CD4-positive, alpha-beta memory T cell (primary cell): ENCODE results near the gene SSR1. TPM values are rescaled to one million over a fixed set of nuclear protein-coding genes. Genes with fewer than 3 reads are reported as not detected.

ENCODE experiments used
- CTCF ChIA-PET: fragments of 350-600 bp; sonication (Branson Sonifier 250); formaldehyde crosslinking; loops from one replicate; lab custom pipeline; 2021; ENCODE audit warnings: inconsistent platforms; ENCODE audit not compliant: partially characterized antibody; lab: Charles Lee
- POLR2A ChIA-PET: fragments of 350-600 bp; sonication (Branson Sonifier 250); formaldehyde crosslinking; loops from one replicate; lab custom pipeline; 2021; ENCODE audit not compliant: partially characterized antibody; lab: Charles Lee
- DNase-seq, 5 donors: peaks; one replicate each; pipeline versions ENCODE4 v3.0.0 to v3.0.0-alpha.2; 2020 to 2022; ENCODE audit warnings: mixed read lengths in 1 of 5
- H3K27ac ChIP-seq: one replicate; pipeline ENCODE4 v1.7.0; 2013; ENCODE audit warnings: low read depth, low read length
- H3K27me3 ChIP-seq: 2 replicates; pipeline ENCODE4 v1.7.0; 2013; ENCODE audit warnings: mild to moderate bottlenecking, low read length, moderate library complexity; ENCODE audit not compliant: insufficient read depth
- H3K36me3 ChIP-seq: 2 replicates; pipeline ENCODE4 v1.7.0; 2013; ENCODE audit warnings: mild to moderate bottlenecking, low read length, moderate library complexity; ENCODE audit not compliant: insufficient read depth
- H3K4me1 ChIP-seq: 2 replicates; pipeline ENCODE4 v1.7.0; 2013; ENCODE audit warnings: mild to moderate bottlenecking, low read length, moderate library complexity; ENCODE audit not compliant: insufficient read depth
- H3K4me3 ChIP-seq, 2 donors: one replicate each; pipeline ENCODE4 v1.7.0; 2013; ENCODE audit warnings: low read length in 2 of 2, mild to moderate bottlenecking in 1 of 2
- H3K9me3 ChIP-seq, 2 donors: one replicate each; pipeline ENCODE4 v1.7.0; 2013; ENCODE audit warnings: low read length in 2 of 2, control low read depth in 1 of 2; ENCODE audit not compliant: control insufficient read depth in 1 of 2
- H3K27ac Mint-ChIP-seq, 7 donors: one replicate each; pipeline ENCODE4 v1.8.0; 2020 to 2021; ENCODE audit warnings: mixed read lengths in 7 of 7, mild to moderate bottlenecking in 6 of 7, inconsistent platforms in 3 of 7, moderate library complexity in 3 of 7
- H3K27me3 Mint-ChIP-seq, 2 donors: one replicate each; pipeline ENCODE4 v1.8.0; 2020 to 2021; ENCODE audit warnings: mixed read lengths in 2 of 2
- H3K36me3 Mint-ChIP-seq, 2 donors: one replicate each; pipeline ENCODE4 v1.8.0; 2020 to 2021; ENCODE audit warnings: mixed read lengths in 2 of 2, inconsistent platforms in 1 of 2, mild to moderate bottlenecking in 1 of 2
- H3K4me1 Mint-ChIP-seq, 4 donors: one replicate each; pipeline ENCODE4 v1.8.0; 2020 to 2021; ENCODE audit warnings: mixed read lengths in 4 of 4, mild to moderate bottlenecking in 1 of 4
- H3K4me3 Mint-ChIP-seq, 8 donors: one replicate each; pipeline ENCODE4 v1.8.0; 2020 to 2021; ENCODE audit warnings: mixed read lengths in 8 of 8, mild to moderate bottlenecking in 7 of 8, moderate library complexity in 6 of 8, inconsistent platforms in 3 of 8
- H3K9me3 Mint-ChIP-seq, 8 donors: one replicate each; pipeline ENCODE4 v1.8.0; 2020 to 2021; ENCODE audit warnings: mixed read lengths in 8 of 8, mild to moderate bottlenecking in 5 of 8, inconsistent platforms in 3 of 8, moderate library complexity in 1 of 8
- intact Hi-C: fragments of 100-400 bp; cut with micrococcal nuclease; formaldehyde crosslinking; loops from one replicate; pipeline ENCODE4 v1.15.1; 2023
- polyA plus RNA-seq, 2 donors: library from polyadenylated mRNA; unstranded; fragments of 300-500 nt; fragmentation: Illumina TruSeq; gene quantifications; one replicate each; pipeline ENCODE4 v1.2.3, GENCODE V29; 2021
- total RNA-seq, 2 experiments: library from RNA; stranded (reverse); gene quantifications; one replicate each; pipeline ENCODE4 v1.2.3, GENCODE V29; 2021

The SSR1 gene
- total and polyA plus RNA-seq, 4 experiments from 2014 or later, result 150 to 232 (median 168) TPM

DNA sequence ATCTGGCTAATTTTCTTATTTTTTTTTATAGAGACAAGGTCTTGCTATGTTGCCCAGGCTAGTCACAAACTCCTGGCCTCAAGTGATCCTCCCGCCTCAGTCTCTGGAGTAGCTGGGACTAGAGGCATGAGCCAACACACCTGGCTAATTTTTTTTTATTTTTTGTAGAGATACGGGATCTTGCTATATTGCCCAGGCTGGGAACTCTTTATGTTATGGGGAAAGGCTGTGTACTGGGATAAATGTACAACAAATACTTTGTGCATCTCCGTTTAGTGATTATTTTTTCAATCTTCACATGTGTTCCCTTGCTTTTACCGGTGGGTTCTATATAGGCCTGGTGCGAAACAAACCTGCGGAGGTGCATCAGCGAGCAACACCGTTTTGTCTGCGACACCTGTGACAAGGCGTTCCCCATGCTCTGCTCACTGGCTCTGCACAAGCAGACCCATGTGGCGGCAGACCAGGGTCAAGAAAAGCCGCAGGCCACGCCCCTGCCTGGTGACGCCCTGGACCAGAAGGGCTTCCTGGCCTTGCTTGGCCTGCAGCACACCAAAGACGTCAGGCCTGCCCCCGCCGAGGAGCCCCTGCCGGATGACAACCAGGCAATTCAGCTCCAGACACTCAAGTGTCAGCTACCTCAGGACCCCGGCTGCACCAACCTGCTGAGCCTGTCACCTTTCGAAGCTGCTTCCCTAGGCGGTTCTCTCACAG lies 84.2 kb downstream of the SSR1 start:
- no peaks in the 10 kb centered on the region for H3K4me1 ChIP-seq
- Mint-ChIP-seq H3K4me3 (no peak overlapping the region), H3K27ac (no peak overlapping the region), H3K9me3 (no peaks in the 10 kb centered on the region), H3K36me3 (peaks cover 65 to 69% of the 10 kb centered on the region in 2 donors), H3K27me3 (no peaks in the 10 kb centered on the region), H3K4me1 (peaks cover 3 to 11% (median 8%) of the 10 kb centered on the region in 4 donors)
- no peak for DNase-seq
- H3K27me3 ChIP-seq, result no peaks in the 10 kb centered on the region
- ChIA-PET POLR2A (interaction anchor here (1.0 kb wide), 1 partner anchor 147 kb away, joined by 3 read pairs; no protein-coding TSS in a partner anchor), CTCF (interaction anchor here (0.6 to 0.7 kb wide), 2 partner anchors 552 to 578 kb away, joined by 3 read pairs; no protein-coding TSS in a partner anchor)
- H3K4me3 ChIP-seq, result no peak overlapping the region
- H3K9me3 ChIP-seq, result no peaks in the 10 kb centered on the region
- no peak overlapping the region for H3K27ac ChIP-seq
- H3K36me3 ChIP-seq, result peaks cover 54% of the 10 kb centered on the region
- intact Hi-C loops, result no loop called here

DNA sequence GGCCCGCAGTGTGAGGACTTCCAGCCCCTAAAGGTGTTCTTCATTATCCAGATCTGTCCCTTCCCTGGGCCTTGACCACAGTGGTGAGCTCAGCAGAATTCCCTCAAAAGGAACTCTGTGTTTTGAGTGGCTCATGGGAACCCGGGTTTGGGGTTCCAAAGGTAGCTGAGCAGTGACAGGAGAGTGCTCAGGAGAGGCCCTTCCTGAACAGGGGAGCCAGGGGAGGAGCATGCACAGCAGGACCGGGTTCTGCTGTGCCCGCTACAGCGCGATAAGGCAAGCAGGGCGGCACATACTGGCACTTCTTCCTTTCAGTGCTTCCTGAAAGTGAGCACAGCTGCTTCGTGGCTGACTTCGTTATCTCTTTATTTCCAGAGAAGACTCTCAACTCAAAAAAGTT lies 88.3 kb downstream of the SSR1 start:
- H3K36me3 ChIP-seq, result peaks cover 48% of the 10 kb centered on the region
- H3K4me1 Mint-ChIP-seq, result peaks cover 0 to 4% (median under 1%) of the 10 kb centered on the region in 4 donors
- peak overlapping the region in 2 of 7 donors; percentile 17 to 38 for H3K27ac Mint-ChIP-seq
- no peak for DNase-seq
- no peak overlapping the region for H3K4me3 ChIP-seq
- H3K27me3 Mint-ChIP-seq, result no peaks in the 10 kb centered on the region
- intact Hi-C loops, result no loop called here
- no peaks in the 10 kb centered on the region for H3K27me3 ChIP-seq
- ChIA-PET POLR2A (no interaction called here), CTCF (interaction anchor here (1.4 kb wide), 2 partner anchors 14 to 19 kb away, joined by 3 to 8 read pairs; no protein-coding TSS in a partner anchor)
- H3K27ac ChIP-seq, result no peak overlapping the region
- no peak overlapping the region for H3K4me3 Mint-ChIP-seq
- H3K4me1 ChIP-seq, result no peaks in the 10 kb centered on the region
- no peaks in the 10 kb centered on the region for H3K9me3 ChIP-seq
- H3K9me3 Mint-ChIP-seq, result no peaks in the 10 kb centered on the region
- H3K36me3 Mint-ChIP-seq, result peaks cover 46 to 77% of the 10 kb centered on the region in 2 donors

DNA sequence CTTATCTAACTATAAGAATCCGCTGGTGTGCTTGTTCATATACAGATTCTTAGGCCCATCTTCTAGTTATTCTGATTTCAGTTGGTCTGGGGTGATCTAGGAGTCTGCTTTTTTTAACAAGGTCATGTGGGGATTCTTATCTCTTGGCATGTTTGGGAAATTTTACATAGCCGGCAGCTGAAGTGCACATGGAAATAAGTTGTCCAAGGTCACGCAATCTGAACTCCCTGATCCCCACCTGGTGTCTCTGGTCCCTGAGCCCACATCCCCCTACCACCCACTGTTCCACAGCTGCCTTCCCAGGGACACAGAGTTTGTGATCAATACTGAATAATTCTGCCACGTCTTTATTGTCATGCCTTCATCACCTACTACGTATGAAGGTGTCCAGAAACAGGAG lies 90.8 kb downstream of the SSR1 start:
- peaks cover 30 to 67% of the 10 kb centered on the region in 2 donors for H3K36me3 Mint-ChIP-seq
- peaks cover 0 to 1% (median 0%) of the 10 kb centered on the region in 4 donors for H3K4me1 Mint-ChIP-seq

DNA sequence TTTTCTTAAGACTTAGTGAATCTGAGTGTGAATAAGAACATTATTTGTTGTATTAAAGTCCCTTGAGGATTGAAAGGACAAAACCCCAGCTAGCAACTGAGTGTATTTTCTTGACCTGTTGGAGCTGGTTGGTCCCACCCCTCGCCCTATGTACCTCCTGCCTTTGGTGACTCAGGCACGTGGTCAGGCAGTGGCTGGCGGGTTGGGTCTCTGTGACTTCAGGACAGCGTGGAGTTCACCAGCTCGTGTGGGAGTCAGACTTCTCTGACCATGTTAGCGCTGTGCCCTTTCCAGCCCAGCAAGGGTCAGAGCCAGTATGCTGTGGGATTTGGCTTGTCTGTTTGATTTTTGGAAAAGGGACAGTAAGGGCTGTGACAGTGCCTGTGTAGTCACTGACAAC lies 93.7 kb downstream of the SSR1 start:
- Mint-ChIP-seq H3K36me3 (peaks cover 28 to 70% of the 10 kb centered on the region in 2 donors), H3K27ac (peak overlapping the region in 2 of 7 donors; percentile 15 to 78), H3K4me3 (no peak overlapping the region), H3K4me1 (no peaks in the 10 kb centered on the region), H3K27me3 (no peaks in the 10 kb centered on the region), H3K9me3 (no peaks in the 10 kb centered on the region)
- H3K4me3 ChIP-seq, result no peak overlapping the region
- peaks cover 44% of the 10 kb centered on the region for H3K36me3 ChIP-seq
- H3K9me3 ChIP-seq, result no peaks in the 10 kb centered on the region
- no peak for DNase-seq
- H3K4me1 ChIP-seq, result no peaks in the 10 kb centered on the region
- no peaks in the 10 kb centered on the region for H3K27me3 ChIP-seq
- no peak overlapping the region for H3K27ac ChIP-seq
- intact Hi-C loops, result no loop called here
- POLR2A ChIA-PET, result no interaction called here
- CTCF ChIA-PET, result no interaction called here

More for the DNA sequence above, 90.8 kb downstream of the SSR1 start:
- no peak overlapping the region for H3K4me3 Mint-ChIP-seq
- Histone ChIP-seq H3K9me3 (no peaks in the 10 kb centered on the region), H3K4me3 (no peak overlapping the region), H3K4me1 (no peaks in the 10 kb centered on the region), H3K27ac (no peak overlapping the region), H3K27me3 (no peaks in the 10 kb centered on the region), H3K36me3 (peaks cover 44% of the 10 kb centered on the region)
- intact Hi-C loops, result no loop called here
- POLR2A ChIA-PET, result no interaction called here
- H3K27ac Mint-ChIP-seq, result peak overlapping the region in 1 of 7 donors; percentile 43
- DNase-seq, result no peak
- no peaks in the 10 kb centered on the region for H3K27me3 Mint-ChIP-seq
- CTCF ChIA-PET, result no interaction called here
- H3K9me3 Mint-ChIP-seq, result no peaks in the 10 kb centered on the region

DNA sequence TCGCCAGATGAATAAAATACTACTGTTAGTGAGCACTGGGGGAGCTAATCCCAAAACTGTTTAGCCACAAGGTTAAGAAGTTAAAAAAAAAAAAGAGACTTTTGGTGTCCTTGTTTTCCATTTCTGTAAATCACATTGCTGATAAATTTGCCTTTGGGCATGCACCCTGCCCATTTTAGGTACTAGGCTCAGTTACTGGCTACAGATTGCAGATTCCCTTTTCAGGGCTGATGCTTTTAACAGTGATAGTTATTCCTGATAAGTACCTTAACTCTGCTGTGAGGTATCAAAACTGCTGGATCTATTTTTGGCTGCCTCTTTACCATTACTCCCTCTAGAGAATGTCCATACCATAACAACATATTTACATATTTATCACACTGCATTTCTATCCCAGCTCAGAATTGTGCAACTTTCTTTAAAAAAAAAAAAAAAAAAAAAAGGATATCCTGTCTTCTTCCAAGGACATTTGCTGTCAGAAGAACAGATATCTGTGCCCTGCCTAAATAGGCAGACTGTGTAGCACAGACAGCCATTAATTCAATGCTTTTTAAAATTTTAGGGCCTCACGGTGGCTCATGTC lies 94.5 kb downstream of the SSR1 start:
- intact Hi-C loops, result no loop called here
- Histone ChIP-seq H3K27me3 (no peaks in the 10 kb centered on the region), H3K4me1 (no peaks in the 10 kb centered on the region), H3K4me3 (no peak overlapping the region), H3K36me3 (peaks cover 51% of the 10 kb centered on the region), H3K27ac (no peak overlapping the region), H3K9me3 (no peaks in the 10 kb centered on the region)
- H3K27ac Mint-ChIP-seq, result no peak overlapping the region
- DNase-seq, result no peak
- ChIA-PET POLR2A (interaction anchor here (0.6 kb wide), 1 partner anchor 13 kb away, joined by 4 read pairs; no protein-coding TSS in a partner anchor), CTCF (no interaction called here)
- H3K4me1 Mint-ChIP-seq, result peaks cover 0 to 4% (median 0%) of the 10 kb centered on the region in 4 donors
- no peak overlapping the region for H3K4me3 Mint-ChIP-seq
- H3K36me3 Mint-ChIP-seq, result peaks cover 30 to 75% of the 10 kb centered on the region in 2 donors
- no peaks in the 10 kb centered on the region for H3K9me3 Mint-ChIP-seq
- H3K27me3 Mint-ChIP-seq, result no peaks in the 10 kb centered on the region

Other genes starting within 250 kb of the SSR1 start
- gene RREB1, start 205.2 kb downstream of the SSR1 start, total RNA-seq, result 10 to 100 TPM; 43.0 to 43.4 TPM
- 1 to 10 TPM in 1 of 2 donors, under 1 TPM in 1; 0.50 to 7.4 TPM for gene RREB1, start 205.2 kb downstream of the SSR1 start, polyA plus RNA-seq
- gene CAGE1, start 76.5 kb upstream of the SSR1 start, total RNA-seq, result under 1 TPM; 0.17 to 0.33 TPM
- under 1 TPM in 1 of 2 donors, not detected in 1; 0.05 TPM for gene CAGE1, start 76.5 kb upstream of the SSR1 start, polyA plus RNA-seq
- 10 to 100 TPM; 22.4 to 26.1 TPM for gene RIOK1, start 76.6 kb upstream of the SSR1 start, total RNA-seq
- 10 to 100 TPM; 19.1 to 23.2 TPM for gene RIOK1, start 76.6 kb upstream of the SSR1 start, polyA plus RNA-seq
- gene DSP, start 228.5 kb upstream of the SSR1 start, total RNA-seq, result not detected
- not detected for gene DSP, start 228.5 kb upstream of the SSR1 start, polyA plus RNA-seq